Measurements from ENCODE around the gene PGAP2.

GRCh38 chr11:3832816-3833215 is 24.5 kb downstream of the PGAP2 start:
- TF ChIP-seq, protein P1, sequence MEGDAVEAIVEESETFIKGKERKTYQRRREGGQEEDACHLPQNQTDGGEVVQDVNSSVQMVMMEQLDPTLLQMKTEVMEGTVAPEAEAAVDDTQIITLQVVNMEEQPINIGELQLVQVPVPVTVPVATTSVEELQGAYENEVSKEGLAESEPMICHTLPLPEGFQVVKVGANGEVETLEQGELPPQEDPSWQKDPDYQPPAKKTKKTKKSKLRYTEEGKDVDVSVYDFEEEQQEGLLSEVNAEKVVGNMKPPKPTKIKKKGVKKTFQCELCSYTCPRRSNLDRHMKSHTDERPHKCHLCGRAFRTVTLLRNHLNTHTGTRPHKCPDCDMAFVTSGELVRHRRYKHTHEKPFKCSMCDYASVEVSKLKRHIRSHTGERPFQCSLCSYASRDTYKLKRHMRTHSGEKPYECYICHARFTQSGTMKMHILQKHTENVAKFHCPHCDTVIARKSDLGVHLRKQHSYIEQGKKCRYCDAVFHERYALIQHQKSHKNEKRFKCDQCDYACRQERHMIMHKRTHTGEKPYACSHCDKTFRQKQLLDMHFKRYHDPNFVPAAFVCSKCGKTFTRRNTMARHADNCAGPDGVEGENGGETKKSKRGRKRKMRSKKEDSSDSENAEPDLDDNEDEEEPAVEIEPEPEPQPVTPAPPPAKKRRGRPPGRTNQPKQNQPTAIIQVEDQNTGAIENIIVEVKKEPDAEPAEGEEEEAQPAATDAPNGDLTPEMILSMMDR (IDR thresholded peaks at IDR 0.05) = no peak
- TF ChIP-seq POLR2A (IDR thresholded peaks at IDR 0.05) (no peak), EP300 (IDR thresholded peaks at IDR 0.05) (no peak)

All from ovary (tissue), 3 donors.